Psoas muscle (tissue), 8 donors: ENCODE results near the gene USP49. TPM values are rescaled to one million over a fixed set of nuclear protein-coding genes. Genes with fewer than 3 reads are reported as not detected.
A peak's percentile ranks its signal among the peaks of the same experiment; 100 is the strongest.

ENCODE experiments used
- ATAC-seq, 4 donors: fragments of 200-7000 bp; cut with Tn5 transposase; one replicate each; pipeline ENCODE4 v1.9.1; 2020; ENCODE audit warnings: moderate library complexity in 3 of 4, mild to moderate bottlenecking in 2 of 4
- DNase-seq, 2 donors: peaks; one replicate each; pipeline ENCODE4 v3.0.0-alpha.2; 2020
- H3K27ac ChIP-seq: fragments of 200-600 bp; one replicate; pipeline ENCODE4 v1.8.0; 2022
- H3K27me3 ChIP-seq, 3 donors: fragments of 200-600 bp in 1 of 3; one replicate each; pipeline versions ENCODE4 v1.6.1 to v1.8.0; 2013 to 2022; ENCODE audit warnings: low read length in 2 of 3, mild to moderate bottlenecking in 2 of 3, moderate library complexity in 1 of 3; ENCODE audit not compliant: insufficient read depth in 3 of 3
- H3K36me3 ChIP-seq, 2 donors: fragments of 200-600 bp in 1 of 2; one replicate each; pipeline versions ENCODE4 v1.6.1 to v1.8.0; 2013 to 2022; ENCODE audit warnings: low read depth in 1 of 2, mild to moderate bottlenecking in 1 of 2, moderate library complexity in 1 of 2; ENCODE audit not compliant: insufficient read depth in 1 of 2
- H3K4me1 ChIP-seq: fragments of 200-600 bp; one replicate; pipeline ENCODE4 v1.8.0; 2022
- H3K4me3 ChIP-seq: fragments of 200-600 bp; one replicate; pipeline ENCODE4 v1.8.0; 2022; ENCODE audit warnings: mild to moderate bottlenecking
- H3K9me3 ChIP-seq: fragments of 200-600 bp; one replicate; pipeline ENCODE4 v1.8.0; 2022
- CTCF ChIP-seq: fragments of 200-600 bp; IDR thresholded peaks from one replicate; pipeline ENCODE4 v1.8.0; 2022; ENCODE audit warnings: antibody characterized with exemption
- WGBS, 3 donors: extraction: QIAGEN DNeasy Blood & Tissue Kit; methylation state at CpG; one replicate each; pipeline versions ENCODE4 v1.1.6 to v1.1.7; 2013; 5-methylcytosine and 5-hydroxymethylcytosine counted together
- intact Hi-C, 2 donors: fragments of 100-400 bp; cut with DNase I; formaldehyde crosslinking; loops; one replicate each; pipeline versions ENCODE4 v1.11.0 to v1.14.2; 2022
- polyA plus RNA-seq, 3 donors: library from polyadenylated mRNA; stranded (reverse); fragments of 200-250 nt; gene quantifications; one replicate each; pipeline ENCODE4 v1.2.3, GENCODE V29; 2013
- total RNA-seq, 4 donors: library from RNA; stranded (reverse); fragmentation: NEBNext Ultra II Directional in 2 of 4; extraction: Animal tissue kit (Norgen Biotek cat#: 25700) in 2 of 4; gene quantifications; one replicate each; pipeline versions ENCODE4 v1.2.1 to v1.2.4, GENCODE V29; 2021 to 2023
- donor health status: healthy with polysubstance abuse.
- donor health status: DM: no; HTN: no; CAD: no; lungs with moderate emphysema.
- donor health status: Bipolar disorder and iron deficiency.
- donor health status: healthy.
- donor health status: DM: yes; HTN: yes; CAD: no.
- donor health status: DM: no; HTN: no; CAD: no.
- donor health status: DM: no; HTN: no; CAD: no.
- donor health status: DM: yes; HTN: yes; CAD: no.

The USP49 gene
- total and polyA plus RNA-seq, 7 donors, result 0.38 to 1.6 (median 0.84) TPM

GRCh38 chr6:41823178-41823577, 72.0 kb downstream of the USP49 start:
- H3K27me3 ChIP-seq, result no peaks in the 10 kb centered on the region
- H3K9me3 ChIP-seq, result no peaks in the 10 kb centered on the region
- intact Hi-C loops, result no loop called here
- TF ChIP-seq CTCF, result no peak
- no peaks in the 10 kb centered on the region for H3K4me1 ChIP-seq
- no peak overlapping the region for H3K4me3 ChIP-seq
- WGBS, 3 donors, result 90 to 100% (median 96%) methylated on average over 1 of the region's 1 CpG
- ATAC-seq, result no peak
- H3K27ac ChIP-seq, result no peak overlapping the region
- no peak for DNase-seq
- peaks cover 0 to 2% of the 10 kb centered on the region in 2 donors for H3K36me3 ChIP-seq

- DNase-seq (no peak), ATAC-seq (no peak)
- H3K4me3 ChIP-seq, result no peak overlapping the region
- no peak overlapping the region for H3K27ac ChIP-seq
- WGBS, 3 donors, result 84 to 92% (median 89%) methylated on average over 1 of the region's 1 CpG
- H3K36me3 ChIP-seq, result peaks cover 0 to 2% of the 10 kb centered on the region in 2 donors
- intact Hi-C loops, result no loop called here
- no peak for TF ChIP-seq CTCF
- H3K4me1 ChIP-seq, result no peaks in the 10 kb centered on the region
- no peaks in the 10 kb centered on the region for H3K27me3 ChIP-seq
- H3K9me3 ChIP-seq, result no peaks in the 10 kb centered on the region
These were observed 73.2 kb downstream of the USP49 start for GRCh38 chr6:41822021-41822420.

- Histone ChIP-seq H3K27me3 (no peaks in the 10 kb centered on the region), H3K4me3 (no peak overlapping the region), H3K9me3 (no peaks in the 10 kb centered on the region), H3K36me3 (peaks cover 0 to 2% of the 10 kb centered on the region in 2 donors), H3K27ac (no peak overlapping the region), H3K4me1 (no peaks in the 10 kb centered on the region)
- 70 to 94% (median 85%) methylated on average over 4 of the region's 4 CpGs for WGBS, 3 donors
- no peak for ATAC-seq
- no peak for DNase-seq
- intact Hi-C loops, result no loop called here
- no peak for TF ChIP-seq CTCF
These were observed 73.9 kb downstream of the USP49 start for GRCh38 chr6:41821266-41821665.

GRCh38 chr6:41818271-41819054, 76.7 kb downstream of the USP49 start:
- DNase-seq (no peak), ATAC-seq (no peak)
- intact Hi-C loops, result no loop called here
- H3K27me3 ChIP-seq, result no peaks in the 10 kb centered on the region
- no peak for TF ChIP-seq CTCF
- H3K4me3 ChIP-seq, result no peak overlapping the region
- 67 to 76% (median 71%) methylated on average over 4 of the region's 4 CpGs for WGBS, 3 donors
- H3K4me1 ChIP-seq, result peaks cover 4% of the 10 kb centered on the region
- H3K27ac ChIP-seq, result no peak overlapping the region
- H3K36me3 ChIP-seq, result no peaks in the 10 kb centered on the region
- no peaks in the 10 kb centered on the region for H3K9me3 ChIP-seq

GRCh38 chr6:41815587-41815986, 79.6 kb downstream of the USP49 start:
- H3K27ac ChIP-seq, result no peak overlapping the region
- no peak for DNase-seq

More at GRCh38 chr6:41815587-41815986, 79.6 kb downstream of the USP49 start:
- WGBS, 3 donors, result 85 to 88% (median 86%) methylated on average over 1 of the region's 1 CpG
- intact Hi-C loops, result no loop called here
- TF ChIP-seq CTCF, result no peak
- Histone ChIP-seq H3K9me3 (no peaks in the 10 kb centered on the region), H3K27me3 (no peaks in the 10 kb centered on the region), H3K4me1 (peaks cover 4% of the 10 kb centered on the region), H3K36me3 (no peaks in the 10 kb centered on the region), H3K4me3 (no peak overlapping the region)
- ATAC-seq, result peak in 1 of 4 donors; percentile 30
